ENCODE data around the gene AQP2. TPM values are rescaled to one million over a fixed set of nuclear protein-coding genes. Genes with fewer than 3 reads are reported as not detected.

Gene AQP2
- total and polyA plus RNA-seq, 5 donors from 2014 or later = not detected

DNA sequence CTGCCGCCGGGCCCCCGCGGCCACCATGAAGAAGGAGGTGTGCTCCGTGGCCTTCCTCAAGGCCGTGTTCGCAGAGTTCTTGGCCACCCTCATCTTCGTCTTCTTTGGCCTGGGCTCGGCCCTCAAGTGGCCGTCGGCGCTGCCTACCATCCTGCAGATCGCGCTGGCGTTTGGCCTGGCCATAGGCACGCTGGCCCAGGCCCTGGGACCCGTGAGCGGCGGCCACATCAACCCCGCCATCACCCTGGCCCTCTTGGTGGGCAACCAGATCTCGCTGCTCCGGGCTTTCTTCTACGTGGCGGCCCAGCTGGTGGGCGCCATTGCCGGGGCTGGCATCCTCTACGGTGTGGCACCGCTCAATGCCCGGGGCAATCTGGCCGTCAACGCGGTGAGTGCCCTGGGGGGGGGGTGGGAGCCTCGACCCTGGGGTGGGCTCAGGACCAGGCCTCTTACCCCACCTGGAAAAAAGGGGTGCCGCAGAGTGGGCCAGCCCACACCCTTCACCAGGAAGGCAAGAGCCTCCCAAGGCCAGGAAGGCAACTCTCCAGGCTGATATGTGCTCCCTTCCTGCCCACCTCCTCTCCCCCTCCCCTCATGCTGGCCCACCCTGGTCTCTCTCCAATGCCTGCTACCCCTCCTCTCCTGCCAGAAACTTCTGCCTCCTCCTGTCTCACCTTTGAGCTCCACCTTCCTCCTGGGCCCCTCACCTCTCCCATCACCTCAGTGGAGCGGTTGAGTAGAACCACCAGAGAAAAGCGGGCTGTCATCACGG lies 11.6 kb downstream of the AQP2 start:
- DNase-seq (no peak), ATAC-seq (ENCODE audit: low read depth in 2 of 2) (no peak)
- H3K4me3 Mint-ChIP-seq = no peak overlapping the region
- peaks cover 0 to 1% (median 0%) of the 10 kb centered on the region in 7 donors for H3K9me3 Mint-ChIP-seq
- Histone ChIP-seq H3K27ac (ENCODE audit: insufficient read depth, low read length, poor library complexity, severe bottlenecking) (no peak overlapping the region), H3K4me3 (ENCODE audit: low read depth, low read length) (no peak overlapping the region), H3K9me3 (ENCODE audit: control insufficient read depth in 2 of 2, low read length in 2 of 2) (no peaks in the 10 kb centered on the region), H3K4me1 (ENCODE audit: control insufficient read depth, insufficient read depth, low read length, poor library complexity, severe bottlenecking) (peaks cover 11% of the 10 kb centered on the region), H3K36me3 (ENCODE audit: control insufficient read depth, insufficient read depth, low read length) (no peaks in the 10 kb centered on the region), H3K27me3 (ENCODE audit: control insufficient read depth, insufficient read depth, low read length) (peaks cover 23% of the 10 kb centered on the region)
- H3K36me3 Mint-ChIP-seq = peaks cover 6% of the 10 kb centered on the region
- H3K27me3 Mint-ChIP-seq = peaks cover 86% of the 10 kb centered on the region
- H3K4me1 Mint-ChIP-seq = peaks cover 5 to 20% (median 6%) of the 10 kb centered on the region in 4 donors
- H3K27ac Mint-ChIP-seq = no peak overlapping the region

DNA sequence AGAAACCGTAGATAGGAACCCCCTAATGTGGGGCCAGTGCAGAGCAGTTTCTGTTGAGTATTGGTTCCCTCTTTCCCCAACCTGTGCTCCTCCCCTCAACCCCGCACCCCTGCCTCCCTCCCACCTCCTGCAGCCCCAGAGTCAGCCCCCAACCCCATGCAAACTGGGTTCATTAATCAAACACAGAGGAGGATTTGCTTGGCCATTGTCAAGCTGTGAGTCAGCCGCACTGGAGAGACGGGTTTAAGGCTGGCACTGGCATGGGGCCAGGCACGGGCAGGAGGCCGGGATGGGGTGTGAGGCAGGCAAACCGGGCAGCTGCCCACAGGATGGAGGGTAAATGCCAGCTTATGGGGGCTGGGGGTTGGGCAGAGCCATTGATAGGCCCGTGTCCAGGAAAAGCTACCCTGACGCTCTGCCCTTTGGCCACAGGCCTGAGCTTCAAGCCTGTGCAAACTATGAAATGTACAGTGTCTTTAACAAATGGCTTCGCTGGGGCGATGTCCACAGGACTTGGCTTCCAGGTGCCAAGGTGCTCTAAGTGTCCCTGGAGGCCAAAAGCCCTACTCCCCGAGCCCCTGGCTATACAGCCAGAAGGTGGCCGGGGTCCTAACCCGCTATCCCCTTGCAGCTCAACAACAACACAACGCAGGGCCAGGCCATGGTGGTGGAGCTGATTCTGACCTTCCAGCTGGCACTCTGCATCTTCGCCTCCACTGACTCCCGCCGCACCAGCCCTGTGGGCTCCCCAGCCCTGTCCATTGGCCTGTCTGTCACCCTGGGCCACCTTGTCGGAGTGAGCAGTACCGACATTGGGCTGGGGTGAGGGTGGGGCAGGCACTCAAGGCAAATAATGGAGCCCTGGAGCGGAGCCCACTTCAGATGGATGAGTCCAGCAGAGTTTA lies 12.6 kb downstream of the AQP2 start:
- peak overlapping the region in 1 of 3 donors; percentile 38 for H3K27ac Mint-ChIP-seq
- H3K4me3 Mint-ChIP-seq = no peak overlapping the region

DNA sequence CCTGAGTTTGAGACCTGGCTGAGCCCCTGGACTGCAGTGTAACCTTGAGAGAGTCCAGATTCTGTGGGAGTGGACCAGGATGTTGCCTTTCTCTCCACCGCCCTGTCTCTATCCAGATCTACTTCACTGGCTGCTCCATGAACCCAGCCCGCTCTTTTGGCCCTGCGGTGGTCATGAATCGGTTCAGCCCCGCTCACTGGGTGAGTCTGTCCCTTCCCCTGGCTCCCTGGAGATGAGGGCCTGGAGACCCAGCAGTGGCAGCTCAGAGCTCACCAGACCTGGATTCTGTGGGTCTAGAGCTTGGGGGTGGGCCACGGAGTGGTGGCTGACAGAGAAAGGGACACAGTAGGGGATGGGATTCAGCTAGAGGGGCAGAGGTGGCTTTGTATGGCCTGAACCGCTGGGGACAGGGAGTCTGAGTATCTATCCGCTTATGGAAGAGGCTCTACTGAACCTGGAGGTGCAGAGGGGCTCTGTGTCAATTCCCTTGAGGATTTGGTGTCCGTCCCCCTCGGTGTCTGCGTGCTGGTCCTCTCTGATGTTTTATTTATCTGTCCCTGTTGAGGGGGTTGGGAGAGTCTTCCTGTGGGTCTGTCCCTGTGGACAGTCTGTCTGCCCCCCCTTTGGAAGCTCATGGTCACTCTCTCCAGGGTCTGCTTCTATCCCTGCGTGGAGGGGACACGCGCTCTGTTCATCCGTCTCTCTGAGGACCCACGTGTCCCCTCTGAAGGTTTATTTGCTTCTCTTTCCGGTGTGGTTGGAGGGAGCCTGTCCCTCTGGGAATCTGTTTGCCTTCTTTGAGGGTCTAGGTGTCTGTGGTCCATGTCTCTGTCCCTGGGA lies 13.7 kb downstream of the AQP2 start:
- no peak for DNase-seq
- H3K9me3 ChIP-seq (ENCODE audit: control insufficient read depth in 2 of 2, low read length in 2 of 2) = no peaks in the 10 kb centered on the region
- Mint-ChIP-seq H3K4me3 (no peak overlapping the region), H3K27ac (no peak overlapping the region), H3K9me3 (peaks cover 0 to 2% (median 0%) of the 10 kb centered on the region in 7 donors), H3K4me1 (peaks cover 5 to 22% (median 6%) of the 10 kb centered on the region in 4 donors), H3K27me3 (peaks cover 67% of the 10 kb centered on the region), H3K36me3 (peaks cover 6% of the 10 kb centered on the region)
- no peak overlapping the region for H3K27ac ChIP-seq (ENCODE audit: insufficient read depth, low read length, poor library complexity, severe bottlenecking)
- H3K4me1 ChIP-seq (ENCODE audit: control insufficient read depth, insufficient read depth, low read length, poor library complexity, severe bottlenecking) = peaks cover 19% of the 10 kb centered on the region
- no peak overlapping the region for H3K4me3 ChIP-seq (ENCODE audit: low read depth, low read length)
- no peak for ATAC-seq (ENCODE audit: low read depth in 2 of 2)
- H3K36me3 ChIP-seq (ENCODE audit: control insufficient read depth, insufficient read depth, low read length) = no peaks in the 10 kb centered on the region
- H3K27me3 ChIP-seq (ENCODE audit: control insufficient read depth, insufficient read depth, low read length) = peaks cover 17% of the 10 kb centered on the region

More for the DNA sequence above, 12.6 kb downstream of the AQP2 start:
- Mint-ChIP-seq H3K9me3 (peaks cover 0 to 2% (median 0%) of the 10 kb centered on the region in 7 donors), H3K36me3 (peaks cover 6% of the 10 kb centered on the region), H3K27me3 (peaks cover 78% of the 10 kb centered on the region), H3K4me1 (peaks cover 5 to 22% (median 6%) of the 10 kb centered on the region in 4 donors)
- H3K27ac ChIP-seq (ENCODE audit: insufficient read depth, low read length, poor library complexity, severe bottlenecking) = no peak overlapping the region
- H3K27me3 ChIP-seq (ENCODE audit: control insufficient read depth, insufficient read depth, low read length) = peaks cover 24% of the 10 kb centered on the region
- DNase-seq (no peak), ATAC-seq (ENCODE audit: low read depth in 2 of 2) (no peak)
- peaks cover 19% of the 10 kb centered on the region for H3K4me1 ChIP-seq (ENCODE audit: control insufficient read depth, insufficient read depth, low read length, poor library complexity, severe bottlenecking)
- no peaks in the 10 kb centered on the region for H3K9me3 ChIP-seq (ENCODE audit: control insufficient read depth in 2 of 2, low read length in 2 of 2)
- no peak overlapping the region for H3K4me3 ChIP-seq (ENCODE audit: low read depth, low read length)
- H3K36me3 ChIP-seq (ENCODE audit: control insufficient read depth, insufficient read depth, low read length) = no peaks in the 10 kb centered on the region

DNA sequence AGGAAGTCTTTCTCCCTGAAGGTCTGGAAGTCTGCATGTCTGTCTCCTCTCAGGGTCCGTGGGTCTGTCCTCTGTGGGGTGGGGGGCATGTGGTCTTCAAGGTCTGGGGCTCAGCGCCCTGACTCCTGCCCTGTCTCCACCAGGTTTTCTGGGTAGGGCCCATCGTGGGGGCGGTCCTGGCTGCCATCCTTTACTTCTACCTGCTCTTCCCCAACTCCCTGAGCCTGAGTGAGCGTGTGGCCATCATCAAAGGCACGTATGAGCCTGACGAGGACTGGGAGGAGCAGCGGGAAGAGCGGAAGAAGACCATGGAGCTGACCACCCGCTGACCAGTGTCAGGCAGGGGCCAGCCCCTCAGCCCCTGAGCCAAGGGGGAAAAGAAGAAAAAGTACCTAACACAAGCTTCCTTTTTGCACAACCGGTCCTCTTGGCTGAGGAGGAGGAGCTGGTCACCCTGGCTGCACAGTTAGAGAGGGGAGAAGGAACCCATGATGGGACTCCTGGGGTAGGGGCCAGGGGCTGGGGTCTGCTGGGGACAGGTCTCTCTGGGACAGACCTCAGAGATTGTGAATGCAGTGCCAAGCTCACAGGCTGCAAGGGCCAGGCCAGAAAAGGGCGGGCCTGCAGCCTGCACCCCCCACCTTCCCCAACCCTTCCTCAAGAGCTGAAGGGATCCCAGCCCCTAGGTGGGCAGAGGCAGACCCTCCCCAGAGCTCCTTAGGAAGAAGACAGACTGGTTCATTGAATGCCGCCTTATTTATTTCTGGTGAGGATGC lies 14.5 kb downstream of the AQP2 start:
- no peak for ATAC-seq (ENCODE audit: low read depth in 2 of 2)
- Histone ChIP-seq H3K4me1 (ENCODE audit: control insufficient read depth, insufficient read depth, low read length, poor library complexity, severe bottlenecking) (peaks cover 19% of the 10 kb centered on the region), H3K4me3 (ENCODE audit: low read depth, low read length) (no peak overlapping the region), H3K36me3 (ENCODE audit: control insufficient read depth, insufficient read depth, low read length) (no peaks in the 10 kb centered on the region), H3K27me3 (ENCODE audit: control insufficient read depth, insufficient read depth, low read length) (peaks cover 10% of the 10 kb centered on the region), H3K9me3 (ENCODE audit: control insufficient read depth in 2 of 2, low read length in 2 of 2) (no peaks in the 10 kb centered on the region), H3K27ac (ENCODE audit: insufficient read depth, low read length, poor library complexity, severe bottlenecking) (no peak overlapping the region)
- H3K4me1 Mint-ChIP-seq = peaks cover 5 to 19% (median 6%) of the 10 kb centered on the region in 4 donors
- H3K36me3 Mint-ChIP-seq = peaks cover 6% of the 10 kb centered on the region
- no peak overlapping the region for H3K4me3 Mint-ChIP-seq
- DNase-seq = no peak
- peaks cover 0 to 2% (median 0%) of the 10 kb centered on the region in 7 donors for H3K9me3 Mint-ChIP-seq
- no peak overlapping the region for H3K27ac Mint-ChIP-seq
- H3K27me3 Mint-ChIP-seq = peaks cover 60% of the 10 kb centered on the region

DNA sequence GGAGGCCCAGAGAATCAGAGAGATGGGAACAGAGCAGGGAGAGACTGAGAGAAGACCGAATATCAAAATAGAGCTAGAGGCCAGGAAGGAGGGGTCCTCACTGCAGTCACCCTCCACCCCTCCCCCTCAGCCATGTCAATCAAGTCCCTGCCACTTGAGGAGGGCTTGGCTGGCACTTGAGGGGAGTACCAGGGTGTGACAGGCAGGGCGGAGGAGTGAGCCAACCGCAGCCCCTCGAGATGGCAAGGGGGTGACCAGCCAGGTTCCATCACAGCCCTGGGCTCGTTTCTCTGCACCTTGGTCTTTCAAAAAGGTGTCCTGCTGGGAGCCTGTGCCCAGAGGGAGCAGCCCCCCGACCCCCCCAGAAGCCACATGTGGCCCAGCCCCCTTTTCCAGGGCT lies 15.3 kb downstream of the AQP2 start:
- H3K36me3 ChIP-seq (ENCODE audit: control insufficient read depth, insufficient read depth, low read length) = no peaks in the 10 kb centered on the region
- H3K27ac Mint-ChIP-seq = no peak overlapping the region
- no peak overlapping the region for H3K4me3 ChIP-seq (ENCODE audit: low read depth, low read length)
- peaks cover 18% of the 10 kb centered on the region for H3K4me1 ChIP-seq (ENCODE audit: control insufficient read depth, insufficient read depth, low read length, poor library complexity, severe bottlenecking)
- H3K9me3 Mint-ChIP-seq = peaks cover 0 to 1% (median 0%) of the 10 kb centered on the region in 7 donors
- no peaks in the 10 kb centered on the region for H3K9me3 ChIP-seq (ENCODE audit: control insufficient read depth in 2 of 2, low read length in 2 of 2)
- peaks cover 2% of the 10 kb centered on the region for H3K27me3 ChIP-seq (ENCODE audit: control insufficient read depth, insufficient read depth, low read length)
- H3K27ac ChIP-seq (ENCODE audit: insufficient read depth, low read length, poor library complexity, severe bottlenecking) = no peak overlapping the region
- H3K4me3 Mint-ChIP-seq = peak overlapping the region in 1 of 4 donors; percentile 3
- no peak for DNase-seq
- no peaks in the 10 kb centered on the region for H3K36me3 Mint-ChIP-seq
- H3K27me3 Mint-ChIP-seq = peaks cover 52% of the 10 kb centered on the region
- peaks cover 0 to 11% (median 3%) of the 10 kb centered on the region in 4 donors for H3K4me1 Mint-ChIP-seq
- ATAC-seq (ENCODE audit: low read depth in 2 of 2) = no peak

DNA sequence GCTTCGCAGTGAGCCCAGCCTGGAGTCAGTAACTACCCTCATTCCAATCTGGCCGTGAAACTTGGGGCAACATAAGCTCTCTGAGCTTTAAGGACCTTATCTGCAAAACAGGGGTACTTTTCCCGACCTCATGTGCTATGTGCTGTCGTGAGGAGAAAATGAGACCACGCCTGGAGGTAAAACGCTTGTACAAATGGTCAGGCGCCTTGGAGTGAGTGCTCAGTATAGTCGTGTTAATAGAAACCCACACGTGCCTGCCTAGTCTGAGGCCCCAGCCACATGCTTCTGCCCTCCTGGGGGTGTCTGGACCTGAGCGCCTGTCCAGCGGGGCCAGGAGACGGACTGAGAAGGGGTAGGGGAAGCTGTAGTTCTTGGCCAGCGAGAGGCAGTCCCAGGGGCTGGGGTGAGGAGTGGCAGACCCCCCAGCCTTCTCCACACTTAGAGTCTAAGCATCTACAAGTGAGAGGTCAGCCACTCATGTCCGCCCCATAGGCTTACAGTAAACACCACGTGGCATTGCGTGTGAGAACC lies 16.0 kb downstream of the AQP2 start:
- no peak for DNase-seq
- Mint-ChIP-seq H3K4me3 (peak overlapping the region; percentile 11 to 90 (median 64)), H3K27ac (no peak overlapping the region), H3K36me3 (no peaks in the 10 kb centered on the region), H3K9me3 (peaks cover 0 to 1% (median 0%) of the 10 kb centered on the region in 7 donors), H3K4me1 (peaks cover 0 to 9% (median 3%) of the 10 kb centered on the region in 4 donors), H3K27me3 (peaks cover 51% of the 10 kb centered on the region)
- ATAC-seq (ENCODE audit: low read depth in 2 of 2) = no peak
- Histone ChIP-seq H3K27ac (ENCODE audit: insufficient read depth, low read length, poor library complexity, severe bottlenecking) (no peak overlapping the region), H3K4me3 (ENCODE audit: low read depth, low read length) (no peak overlapping the region), H3K4me1 (ENCODE audit: control insufficient read depth, insufficient read depth, low read length, poor library complexity, severe bottlenecking) (peaks cover 11% of the 10 kb centered on the region), H3K36me3 (ENCODE audit: control insufficient read depth, insufficient read depth, low read length) (no peaks in the 10 kb centered on the region), H3K9me3 (ENCODE audit: control insufficient read depth in 2 of 2, low read length in 2 of 2) (no peaks in the 10 kb centered on the region), H3K27me3 (ENCODE audit: control insufficient read depth, insufficient read depth, low read length) (peaks cover 2% of the 10 kb centered on the region)
